GM12873 (cell line): ENCODE results near the gene WIPF3.
A peak's percentile ranks its signal among the peaks of the same experiment; 100 is the strongest.

Experiments used
- CTCF ChIP-seq: IDR thresholded peaks from 2 replicates; pipeline ENCODE4 v1.5.1; 2012; ENCODE audit warnings: low read depth, mild to moderate bottlenecking, moderate library complexity, low read length, control low read depth; ENCODE audit not compliant: insufficient read depth; ENCODE audit errors: missing control alignments

The WIPF3 gene

GRCh38 chr7:29871787-29872398 lies 65.6 kb downstream of the WIPF3 start:
- no peak for TF ChIP-seq CTCF

- no peak for TF ChIP-seq CTCF
Observed at GRCh38 chr7:29873644-29874294, 67.5 kb downstream of the WIPF3 start.

- no peak for TF ChIP-seq CTCF
Observed at GRCh38 chr7:29875741-29876140, 69.4 kb downstream of the WIPF3 start.

- no peak for TF ChIP-seq CTCF
Observed at GRCh38 chr7:29877196-29877595, 70.9 kb downstream of the WIPF3 start.

GRCh38 chr7:29878081-29878688 lies 71.9 kb downstream of the WIPF3 start:
- peak; percentile 55 for TF ChIP-seq CTCF

GRCh38 chr7:29879609-29880008 lies 73.3 kb downstream of the WIPF3 start:
- no peak for TF ChIP-seq CTCF

- TF ChIP-seq CTCF, result no peak
Observed at GRCh38 chr7:29881724-29882123, 75.4 kb downstream of the WIPF3 start.
